ENCODE measurements around the gene AP3D1. TPM values are rescaled to one million over a fixed set of nuclear protein-coding genes. Genes with fewer than 3 reads are reported as not detected.

The AP3D1 gene
- total and polyA plus RNA-seq, 12 donors = 51.3 to 193 (median 121) TPM

GRCh38 chr19:2081873-2082810 lies 69.2 kb downstream of the AP3D1 start:
- H3K9me3 ChIP-seq (replicated peaks in 1 of 3) = no peaks in the 10 kb centered on the region
- no peak overlapping the region for H3K4me3 ChIP-seq
- peak overlapping the region in 3 of 5 donors; percentile 6 to 53 (median 8) for H3K27ac ChIP-seq
- no peaks in the 10 kb centered on the region for H3K27me3 ChIP-seq
- intact Hi-C loops (cut with DNase I) = no loop called here
- DNase-seq = no peak
- peaks cover 0 to 32% of the 10 kb centered on the region in 2 donors for H3K36me3 ChIP-seq (replicated peaks in 1 of 2)
- TF ChIP-seq CTCF (IDR thresholded peaks at IDR 0.05) (no peak), POLR2A (IDR thresholded peaks at IDR 0.05) (no peak)
- 77 to 84% (median 81%) methylated on average over 13 to 30 of the region's 30 CpGs for WGBS, 4 donors
- peaks cover 0 to 11% of the 10 kb centered on the region in 2 donors for H3K4me1 ChIP-seq (replicated peaks in 1 of 2)

- Histone ChIP-seq H3K4me3 (no peak overlapping the region), H3K27me3 (no peaks in the 10 kb centered on the region), H3K9me3 (replicated peaks in 1 of 3) (no peaks in the 10 kb centered on the region), H3K36me3 (replicated peaks in 1 of 2) (peaks cover 0 to 49% of the 10 kb centered on the region in 2 donors), H3K4me1 (replicated peaks in 1 of 2) (no peaks in the 10 kb centered on the region), H3K27ac (no peak overlapping the region)
- no peak for DNase-seq
- TF ChIP-seq CTCF (IDR thresholded peaks at IDR 0.05) (no peak), POLR2A (IDR thresholded peaks at IDR 0.05) (no peak)
- 87 to 91% (median 90%) methylated on average over 21 to 23 of the region's 23 CpGs for WGBS, 4 donors
- intact Hi-C loops (cut with DNase I) = no loop called here
Observed at GRCh38 chr19:2080336-2080988, 70.9 kb downstream of the AP3D1 start.

GRCh38 chr19:2079865-2080301 lies 71.5 kb downstream of the AP3D1 start:
- no peak for TF ChIP-seq CTCF (IDR thresholded peaks at IDR 0.05)
- no peak for TF ChIP-seq POLR2A (IDR thresholded peaks at IDR 0.05)
- H3K27ac ChIP-seq = no peak overlapping the region
- H3K9me3 ChIP-seq (replicated peaks in 1 of 3) = no peaks in the 10 kb centered on the region
- H3K4me1 ChIP-seq (replicated peaks in 1 of 2) = no peaks in the 10 kb centered on the region
- peaks cover 0 to 55% of the 10 kb centered on the region in 2 donors for H3K36me3 ChIP-seq (replicated peaks in 1 of 2)
- intact Hi-C loops (cut with DNase I) = loop anchor here in 1 of 2 donors (10.0 kb wide), 1 partner anchor 155 kb away; no protein-coding TSS in a partner anchor
- no peaks in the 10 kb centered on the region for H3K27me3 ChIP-seq
- H3K4me3 ChIP-seq = no peak overlapping the region
- 75 to 94% (median 92%) methylated on average over 4 to 23 of the region's 23 CpGs for WGBS, 4 donors
- no peak for DNase-seq
